ENCODE data around the gene PSMA2. TPM values are rescaled to one million over a fixed set of nuclear protein-coding genes. Genes with fewer than 3 reads are reported as not detected.

The PSMA2 gene
- 10 to 100 TPM; 50.7 to 61.8 TPM for total RNA-seq

DNA sequence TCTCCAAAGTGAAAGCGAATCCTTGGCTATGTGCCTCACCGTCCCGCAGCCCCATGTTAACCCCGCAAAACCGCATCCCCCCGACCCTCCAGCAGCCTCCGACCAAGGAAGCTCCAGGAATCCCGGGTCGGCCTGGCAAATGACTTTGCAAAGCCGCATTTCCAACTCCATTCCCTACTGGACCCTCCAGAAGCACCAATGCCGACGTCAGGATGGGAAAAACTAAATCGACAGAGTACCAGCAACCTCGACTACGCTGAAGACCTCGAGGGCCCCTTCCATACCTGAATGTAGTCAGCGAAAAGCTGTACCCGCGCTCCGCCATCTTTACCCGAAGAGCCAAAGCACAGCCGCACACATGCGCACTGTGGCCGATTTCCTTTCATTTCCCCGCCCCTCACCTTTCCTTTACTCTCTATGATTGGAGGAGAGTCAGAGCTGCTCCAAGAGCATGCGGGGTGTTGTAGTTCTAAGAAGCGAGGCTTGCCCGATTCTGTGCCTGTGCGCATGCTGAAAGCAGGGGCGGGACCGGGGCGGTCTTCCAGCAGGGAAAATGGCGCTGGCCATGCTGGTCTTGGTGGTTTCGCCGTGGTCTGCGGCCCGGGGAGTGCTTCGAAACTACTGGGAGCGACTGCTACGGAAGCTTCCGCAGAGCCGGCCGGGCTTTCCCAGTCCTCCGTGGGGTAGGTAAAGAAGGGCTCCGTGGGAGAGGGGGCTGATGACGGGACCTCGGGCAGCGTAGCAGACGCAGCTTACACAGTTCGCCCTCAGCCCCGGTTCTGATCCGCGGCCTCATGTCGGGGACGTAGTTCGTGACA, at the start of gene PSMA2, which contains the start of gene MRPL32:
PSMA2 (minus strand) TSS at position 341 of the 818 bp plus-strand sequence; CDS start at position 325, 16 bp downstream.
MRPL32 (plus strand) TSS at position 543 of the 818 bp plus-strand sequence; CDS start at position 554, 11 bp downstream.
- H3K4me1 ChIP-seq: peaks cover 0 to 42% of the 10 kb centered on the region in 2 donors
- TF ChIP-seq, protein P1, sequence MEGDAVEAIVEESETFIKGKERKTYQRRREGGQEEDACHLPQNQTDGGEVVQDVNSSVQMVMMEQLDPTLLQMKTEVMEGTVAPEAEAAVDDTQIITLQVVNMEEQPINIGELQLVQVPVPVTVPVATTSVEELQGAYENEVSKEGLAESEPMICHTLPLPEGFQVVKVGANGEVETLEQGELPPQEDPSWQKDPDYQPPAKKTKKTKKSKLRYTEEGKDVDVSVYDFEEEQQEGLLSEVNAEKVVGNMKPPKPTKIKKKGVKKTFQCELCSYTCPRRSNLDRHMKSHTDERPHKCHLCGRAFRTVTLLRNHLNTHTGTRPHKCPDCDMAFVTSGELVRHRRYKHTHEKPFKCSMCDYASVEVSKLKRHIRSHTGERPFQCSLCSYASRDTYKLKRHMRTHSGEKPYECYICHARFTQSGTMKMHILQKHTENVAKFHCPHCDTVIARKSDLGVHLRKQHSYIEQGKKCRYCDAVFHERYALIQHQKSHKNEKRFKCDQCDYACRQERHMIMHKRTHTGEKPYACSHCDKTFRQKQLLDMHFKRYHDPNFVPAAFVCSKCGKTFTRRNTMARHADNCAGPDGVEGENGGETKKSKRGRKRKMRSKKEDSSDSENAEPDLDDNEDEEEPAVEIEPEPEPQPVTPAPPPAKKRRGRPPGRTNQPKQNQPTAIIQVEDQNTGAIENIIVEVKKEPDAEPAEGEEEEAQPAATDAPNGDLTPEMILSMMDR (IDR thresholded peaks at IDR 0.05): no peak
- peak; percentile 97 for DNase-seq (ENCODE audit: low spot score)

DNA sequence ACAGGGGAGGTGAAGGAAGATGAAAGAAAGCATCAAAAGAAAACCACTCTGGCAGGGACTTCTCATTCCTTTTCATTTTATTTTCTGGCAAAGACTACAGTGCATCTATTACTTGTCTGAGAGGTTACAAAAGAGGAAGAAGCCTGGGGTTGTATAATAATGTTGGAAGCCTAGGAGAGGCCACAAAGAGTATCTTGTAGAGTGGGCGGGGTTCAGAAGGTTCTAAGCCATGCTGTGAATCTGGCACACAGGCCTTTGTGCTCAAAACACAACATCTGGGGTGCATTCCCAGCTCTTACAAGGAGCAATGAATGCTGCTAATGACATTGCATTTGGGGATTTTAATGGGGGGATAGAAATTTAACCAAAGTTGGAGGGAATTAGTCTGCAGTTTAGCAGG, 49.6 kb upstream of the PSMA2 start:
- TF ChIP-seq, protein P1 (IDR thresholded peaks at IDR 0.05): no peak
- H3K27me3 ChIP-seq: no peaks in the 10 kb centered on the region
- no peaks in the 10 kb centered on the region for H3K36me3 ChIP-seq
- peaks cover 0 to 11% of the 10 kb centered on the region in 2 donors for H3K9me3 ChIP-seq
- no peak overlapping the region for H3K4me3 ChIP-seq
- H3K4me1 ChIP-seq: no peaks in the 10 kb centered on the region
- no peak overlapping the region for H3K27ac ChIP-seq
- no peak for DNase-seq (ENCODE audit: low spot score)

More for the DNA sequence above, at the start of gene PSMA2, which contains the start of gene MRPL32:
- Histone ChIP-seq H3K36me3 (peaks cover 16% of the 10 kb centered on the region), H3K27ac (peak within 1 kb of the TSS; percentile 72 to 84), H3K9me3 (no peaks in the 10 kb centered on the region), H3K4me3 (peak within 1 kb of the TSS; percentile 82 to 93), H3K27me3 (no peaks in the 10 kb centered on the region)

DNA sequence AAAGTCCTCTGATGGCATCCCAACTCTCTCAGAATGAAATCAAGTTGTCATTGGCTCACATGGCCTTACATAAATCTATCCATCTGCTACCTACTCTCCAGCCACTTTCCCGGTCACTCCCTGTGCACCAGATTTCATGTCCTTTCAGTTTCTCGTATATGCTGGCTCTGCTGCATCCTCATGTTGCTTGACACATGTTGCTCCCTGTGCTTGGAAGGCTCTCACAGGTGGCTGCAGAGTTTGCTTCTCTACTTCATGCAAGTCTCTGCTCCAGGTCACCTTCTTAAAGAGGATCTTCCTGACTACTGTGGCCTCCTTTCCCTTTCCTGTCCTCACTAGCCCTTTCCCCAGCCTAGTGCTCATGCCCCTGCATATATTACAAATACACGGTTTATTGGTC, 48.5 kb upstream of the PSMA2 start:
- no peak for DNase-seq (ENCODE audit: low spot score)
- no peak overlapping the region for H3K27ac ChIP-seq
- peaks cover 0 to 11% of the 10 kb centered on the region in 2 donors for H3K9me3 ChIP-seq
- H3K36me3 ChIP-seq: no peaks in the 10 kb centered on the region
- no peaks in the 10 kb centered on the region for H3K27me3 ChIP-seq
- no peak overlapping the region for H3K4me3 ChIP-seq
- TF ChIP-seq, protein P1 (IDR thresholded peaks at IDR 0.05): no peak
- H3K4me1 ChIP-seq: no peaks in the 10 kb centered on the region

DNA sequence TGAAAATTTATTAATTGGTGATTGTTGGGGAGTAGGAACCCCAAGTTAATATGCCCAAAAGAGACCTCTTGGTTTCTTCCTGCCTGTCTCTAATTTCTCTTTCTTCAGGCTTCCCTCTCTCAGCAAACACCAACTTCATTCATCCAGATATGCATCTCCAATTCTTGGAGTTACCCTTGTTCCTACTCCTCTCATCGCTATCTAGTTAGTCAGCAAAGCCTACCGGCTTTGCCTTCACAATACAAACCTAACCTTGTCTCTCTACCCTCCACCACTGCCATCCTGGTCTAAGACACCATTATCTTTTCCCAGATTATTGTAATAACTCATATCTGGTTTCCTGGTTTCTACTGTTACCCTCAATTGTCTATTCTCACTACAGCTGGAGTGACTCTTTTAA, 48.1 kb upstream of the PSMA2 start:
- Histone ChIP-seq H3K4me3 (no peak overlapping the region), H3K4me1 (no peaks in the 10 kb centered on the region), H3K27ac (no peak overlapping the region), H3K36me3 (no peaks in the 10 kb centered on the region), H3K27me3 (no peaks in the 10 kb centered on the region), H3K9me3 (peaks cover 0 to 11% of the 10 kb centered on the region in 2 donors)
- no peak for DNase-seq (ENCODE audit: low spot score)
- TF ChIP-seq, protein P1 (IDR thresholded peaks at IDR 0.05): no peak

DNA sequence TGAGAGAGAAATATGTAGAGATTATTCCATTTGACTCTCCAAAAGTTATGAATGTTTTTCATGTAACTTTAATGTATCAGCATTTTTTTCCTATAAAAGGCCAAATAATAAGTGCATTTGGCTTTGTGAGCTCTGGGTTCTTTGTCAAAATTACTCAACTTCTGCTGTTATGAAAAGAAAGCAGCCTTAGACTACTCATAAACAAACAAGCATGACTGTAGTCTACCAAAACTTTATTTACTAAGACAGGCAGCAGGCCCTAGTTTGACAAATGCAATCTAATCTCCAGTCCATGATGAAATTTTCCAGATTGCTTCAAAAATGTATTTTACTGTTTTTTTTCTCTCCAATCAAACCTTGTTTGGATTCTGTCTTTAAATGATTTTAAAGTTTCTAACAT, 46.5 kb upstream of the PSMA2 start:
- Histone ChIP-seq H3K4me3 (no peak overlapping the region), H3K4me1 (peaks cover 0 to 2% of the 10 kb centered on the region in 2 donors), H3K9me3 (no peaks in the 10 kb centered on the region), H3K27ac (no peak overlapping the region), H3K27me3 (no peaks in the 10 kb centered on the region), H3K36me3 (no peaks in the 10 kb centered on the region)
- TF ChIP-seq, protein P1 (IDR thresholded peaks at IDR 0.05): no peak
- no peak for DNase-seq (ENCODE audit: low spot score)

Data from right atrium auricular region (tissue), 2 donors.